Adrenal gland (tissue), 12 donors: Measurements from ENCODE around the gene COL5A1. TPM values are rescaled to one million over a fixed set of nuclear protein-coding genes. Genes with fewer than 3 reads are reported as not detected.

ENCODE experiments used
- DNase-seq, 7 donors: peaks; one replicate each; pipeline ENCODE4 v3.0.0-alpha.2; 2019 to 2020
- H3K27ac ChIP-seq, 5 donors: fragments of 200-600 bp; sonication (generic) in 4 of 5; 1 replicate in 3 of 5; 2 replicates in 2 of 5; pipeline versions ENCODE4 v1.5.1 to v1.8.0; 2016 to 2020; ENCODE audit warnings: mild to moderate bottlenecking in 1 of 5
- H3K27me3 ChIP-seq: fragments of 200-600 bp; 2 replicates; pipeline ENCODE4 v1.8.0; 2021
- H3K36me3 ChIP-seq, 2 donors: fragments of 200-600 bp; replicated peaks in 1 of 2; 1 replicate in 1 of 2; 2 replicates in 1 of 2; pipeline versions ENCODE4 v1.5.1 to v1.8.0; 2018 to 2022
- H3K4me1 ChIP-seq, 2 donors: fragments of 200-600 bp; replicated peaks in 1 of 2; 1 replicate in 1 of 2; 2 replicates in 1 of 2; pipeline versions ENCODE4 v1.5.1 to v1.8.0; 2018 to 2021
- H3K4me3 ChIP-seq, 4 donors: fragments of 200-600 bp; sonication (generic) in 3 of 4; one replicate each; pipeline ENCODE4 v1.5.1; 2016 to 2018
- H3K9me3 ChIP-seq, 3 donors: fragments of 200-600 bp; sonication (generic) in 1 of 3; replicated peaks in 1 of 3; 1 replicate in 2 of 3; 2 replicates in 1 of 3; pipeline versions ENCODE4 v1.5.1 to v1.8.0; 2016 to 2021
- CTCF ChIP-seq, 6 experiments: fragments of 450-650 bp in 4 of 6; fragments of 200-600 bp in 2 of 6; sonication (generic) in 1 of 6; IDR thresholded peaks; 1 replicate in 5 of 6; 2 replicates in 1 of 6; pipeline versions ENCODE4 v1.5.1 to v1.8.0; 2016 to 2021; ENCODE audit warnings: antibody characterized with exemption in 6 of 6, mild to moderate bottlenecking in 2 of 6, moderate library complexity in 1 of 6
- POLR2A ChIP-seq, 2 donors: fragments of 450-650 bp; IDR thresholded peaks; one replicate each; pipeline ENCODE4 v1.6.1; 2017; ENCODE audit warnings: antibody characterized with exemption in 2 of 2, mild to moderate bottlenecking in 2 of 2, moderate library complexity in 1 of 2
- WGBS, 4 donors: extraction: QIAGEN DNeasy Blood & Tissue Kit in 2 of 4; methylation state at CpG; one replicate each; pipeline versions ENCODE4 v1.1.5 to v1.1.7; 2013 to 2017; 5-methylcytosine and 5-hydroxymethylcytosine counted together
- intact Hi-C, 2 donors: fragments of 100-400 bp; cut with DNase I; formaldehyde crosslinking; loops; one replicate each; pipeline versions ENCODE4 v1.14.1 to v1.15.0; 2022 to 2023
- polyA plus RNA-seq, 3 donors: library from polyadenylated mRNA; stranded (reverse); fragments of 200-250 nt in 2 of 3; fragments of 350-450 nt in 1 of 3; fragmentation: Illumina TruSeq in 1 of 3; extraction: RNeasy Lipid Tissue Mini Kit (QIAGEN cat#74804) in 1 of 3; gene quantifications; one replicate each; pipeline ENCODE4 v1.2.3, GENCODE V29; 2013 to 2014
- total RNA-seq, 9 donors: library from RNA; depleted of rRNA in 4 of 9; stranded (reverse); fragments of >200 nt in 4 of 9; fragments of 120-200 nt in 1 of 9; fragmentation: NEBNext Ultra II Directional in 1 of 9; extraction: Animal tissue kit (Norgen Biotek cat#: 25700) in 1 of 9; gene quantifications; one replicate each; pipeline versions ENCODE4 v1.1.0 to v1.2.4, GENCODE V29; 2013 to 2023
- donor health status: healthy with polysubstance abuse.
- donor health status: Bipolar disorder and iron deficiency.
- donor health status: DM: yes; HTN: yes; CAD: no.
- donor health status: DM: no; HTN: no; CAD: no.
- donor health status: DM: no; HTN: no; CAD: no.
- donor health status: DM: yes; HTN: yes; CAD: no.

Gene COL5A1
- total and polyA plus RNA-seq, 12 donors, result 3.5 to 45.5 (median 29.3) TPM

- TF ChIP-seq POLR2A (IDR thresholded peaks at IDR 0.05), result no peak
- TF ChIP-seq CTCF (IDR thresholded peaks at IDR 0.05), result no peak
- 92 to 95% (median 94%) methylated on average over 19 to 25 of the region's 25 CpGs for WGBS, 4 donors
- Histone ChIP-seq H3K9me3 (no peaks in the 10 kb centered on the region), H3K27ac (no peak overlapping the region), H3K4me3 (no peak overlapping the region), H3K4me1 (no peaks in the 10 kb centered on the region), H3K36me3 (peaks cover 0 to under 1% of the 10 kb centered on the region in 2 donors), H3K27me3 (no peaks in the 10 kb centered on the region)
- no peak for DNase-seq
- intact Hi-C loops, result no loop called here
These were observed 193.4 kb downstream of the COL5A1 start for GRCh38 chr9:134834957-134835419.

GRCh38 chr9:134835448-134835847, 193.8 kb downstream of the COL5A1 start:
- intact Hi-C loops, result no loop called here
- H3K4me1 ChIP-seq, result no peaks in the 10 kb centered on the region
- no peaks in the 10 kb centered on the region for H3K27me3 ChIP-seq
- H3K36me3 ChIP-seq, result no peaks in the 10 kb centered on the region
- no peak for TF ChIP-seq CTCF (IDR thresholded peaks at IDR 0.05)
- no peak for TF ChIP-seq POLR2A (IDR thresholded peaks at IDR 0.05)
- H3K27ac ChIP-seq, result no peak overlapping the region
- no peak overlapping the region for H3K4me3 ChIP-seq
- 83 to 93% (median 92%) methylated on average over 10 to 16 of the region's 16 CpGs for WGBS, 4 donors
- no peak for DNase-seq
- H3K9me3 ChIP-seq, result no peaks in the 10 kb centered on the region

GRCh38 chr9:134835987-134836386, 194.4 kb downstream of the COL5A1 start:
- no peak for DNase-seq
- TF ChIP-seq POLR2A (IDR thresholded peaks at IDR 0.05) (no peak), CTCF (IDR thresholded peaks at IDR 0.05) (no peak)
- 87 to 92% (median 90%) methylated on average over 13 of the region's 13 CpGs for WGBS, 4 donors
- no peaks in the 10 kb centered on the region for H3K27me3 ChIP-seq
- H3K4me1 ChIP-seq, result no peaks in the 10 kb centered on the region
- H3K4me3 ChIP-seq, result no peak overlapping the region
- no peaks in the 10 kb centered on the region for H3K36me3 ChIP-seq
- no peaks in the 10 kb centered on the region for H3K9me3 ChIP-seq
- intact Hi-C loops, result no loop called here
- H3K27ac ChIP-seq, result no peak overlapping the region

GRCh38 chr9:134836406-134836970, 194.9 kb downstream of the COL5A1 start:
- no peak for DNase-seq
- Histone ChIP-seq H3K27me3 (no peaks in the 10 kb centered on the region), H3K4me3 (no peak overlapping the region), H3K27ac (no peak overlapping the region), H3K9me3 (no peaks in the 10 kb centered on the region), H3K4me1 (no peaks in the 10 kb centered on the region), H3K36me3 (no peaks in the 10 kb centered on the region)
- TF ChIP-seq CTCF (IDR thresholded peaks at IDR 0.05) (no peak), POLR2A (IDR thresholded peaks at IDR 0.05) (no peak)
- 90 to 97% (median 94%) methylated on average over 7 to 19 of the region's 19 CpGs for whole genome bisulfite sequencing, 4 donors
- intact Hi-C loops, result no loop called here
